IMR-90 (cell line): ENCODE data around the gene CACNA2D4. TPM values are rescaled to one million over a fixed set of nuclear protein-coding genes. Genes with fewer than 3 reads are reported as not detected.

ENCODE experiments used
- BHLHE40 ChIP-seq: fragments of 150-350 bp; IDR thresholded peaks from 2 replicates; pipeline ENCODE4 v1.6.1; 2016; ENCODE audit warnings: mild to moderate bottlenecking, low read depth, low read length
- MAFK ChIP-seq: IDR thresholded peaks from 2 replicates; pipeline ENCODE4 v1.6.1; 2012; ENCODE audit warnings: low read depth, low read length, improper control_type of control experiment
- NFE2L2 ChIP-seq: fragments of 150-350 bp; IDR thresholded peaks from 2 replicates; pipeline ENCODE4 v1.6.1; 2016; ENCODE audit warnings: low read depth, mild to moderate bottlenecking, low read length
- RCOR1 ChIP-seq: IDR thresholded peaks from 2 replicates; pipeline ENCODE4 v1.6.1; 2012; ENCODE audit warnings: mild to moderate bottlenecking, low read length, improper control_type of control experiment; ENCODE audit not compliant: insufficient replicate concordance
- USF2 ChIP-seq: fragments of 150-350 bp; IDR thresholded peaks from 2 replicates; pipeline ENCODE4 v1.6.1; 2017; ENCODE audit warnings: mild to moderate bottlenecking, antibody characterized with exemption, low read length, low read depth
- polyA plus RNA-seq, 3 experiments: library from polyadenylated mRNA; depleted of rRNA; stranded (reverse); fragments of >200 nt; gene quantifications; 2 replicates each; pipeline ENCODE4 v1.2.3, GENCODE V29; 2012; ENCODE audit warnings: low replicate concordance in 1 of 3
- total RNA-seq: library from RNA; depleted of rRNA; stranded (reverse); fragments of >200 nt; gene quantifications from 2 replicates; pipeline ENCODE4 v1.2.3, GENCODE V29; 2012

Gene CACNA2D4
- total and polyA plus RNA-seq, 2 of the 4 experiments (the other 2 are of a cell fraction) = 0.18 to 0.22 TPM

GRCh38 chr12:1796515-1797010 is 121.9 kb downstream of the CACNA2D4 start (continued):
- no peak for TF ChIP-seq RCOR1
- TF ChIP-seq USF2 = no peak
- TF ChIP-seq BHLHE40 = no peak
- TF ChIP-seq NFE2L2 = no peak
- TF ChIP-seq MAFK = no peak
